Measurements from ENCODE around the gene RASGRP4.

DNA sequence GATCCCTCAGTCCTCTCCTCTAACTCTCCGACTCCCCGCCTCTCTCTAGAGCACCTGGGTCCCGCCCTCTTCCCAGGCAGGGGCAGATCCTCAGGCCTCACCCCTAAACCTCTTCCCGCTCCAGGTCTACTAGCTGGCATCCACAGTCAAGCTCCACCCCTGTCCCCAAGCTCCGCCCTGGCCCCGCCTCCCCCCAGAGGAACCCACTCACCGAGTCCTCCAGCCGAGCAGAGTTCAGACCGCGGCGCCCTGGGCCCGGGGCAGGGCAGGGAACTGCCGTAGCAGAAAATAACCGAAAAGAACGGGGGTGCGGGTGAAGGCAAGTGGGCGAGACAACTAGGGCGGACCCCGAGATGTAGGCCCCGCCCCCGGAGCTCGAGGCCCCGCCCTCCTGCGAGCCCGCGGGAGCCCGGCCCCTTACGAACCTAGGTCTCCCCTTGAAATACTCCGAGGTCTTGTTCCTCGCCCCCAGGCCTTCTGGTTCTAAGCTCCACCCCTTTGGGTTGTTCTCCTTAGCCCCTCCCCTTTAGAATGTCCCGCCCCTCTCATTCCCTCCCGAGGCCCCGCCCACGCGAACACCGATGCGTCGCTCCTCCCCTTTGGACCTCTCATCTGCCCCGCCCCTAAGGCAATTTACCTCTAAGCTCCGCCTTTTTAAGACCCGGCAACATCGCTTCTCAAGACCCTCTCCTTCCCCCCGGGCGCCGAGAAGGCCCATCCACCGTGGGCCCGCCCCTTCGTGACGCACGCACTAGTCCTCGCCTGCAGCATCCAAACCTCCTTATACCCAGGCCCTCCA lies 38.3 kb downstream of the RASGRP4 start, which contains the start of gene GGN:
- TF ChIP-seq, protein P1, sequence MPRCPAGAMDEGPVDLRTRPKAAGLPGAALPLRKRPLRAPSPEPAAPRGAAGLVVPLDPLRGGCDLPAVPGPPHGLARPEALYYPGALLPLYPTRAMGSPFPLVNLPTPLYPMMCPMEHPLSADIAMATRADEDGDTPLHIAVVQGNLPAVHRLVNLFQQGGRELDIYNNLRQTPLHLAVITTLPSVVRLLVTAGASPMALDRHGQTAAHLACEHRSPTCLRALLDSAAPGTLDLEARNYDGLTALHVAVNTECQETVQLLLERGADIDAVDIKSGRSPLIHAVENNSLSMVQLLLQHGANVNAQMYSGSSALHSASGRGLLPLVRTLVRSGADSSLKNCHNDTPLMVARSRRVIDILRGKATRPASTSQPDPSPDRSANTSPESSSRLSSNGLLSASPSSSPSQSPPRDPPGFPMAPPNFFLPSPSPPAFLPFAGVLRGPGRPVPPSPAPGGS (IDR thresholded peaks at IDR 0.05) = peak; percentile 46; the same call in 1 of the 3 replicates
- no peak for TF ChIP-seq CEBPB (IDR thresholded peaks at IDR 0.05)

Measured in A549 (cell line).